Measurements from ENCODE around the gene CELSR3.

CELSR3 gene

GRCh38 chr3:48637305-48637704, 25.4 kb downstream of the CELSR3 start:
- Histone ChIP-seq H3K27ac (ENCODE audit: insufficient read depth in 1 of 2, low read depth in 1 of 2, low read length in 2 of 2, poor library complexity in 1 of 2, severe bottlenecking in 2 of 2) (no peak overlapping the region), H3K27me3 (replicated peaks in 2 of 5; ENCODE audit: control insufficient read depth in 4 of 5, insufficient read depth in 5 of 5, low read length in 4 of 5) (no peaks in the 10 kb centered on the region), H3K36me3 (ENCODE audit: control insufficient read depth in 4 of 4, insufficient read depth in 4 of 4, low read length in 3 of 4) (peaks cover 0 to 9% (median 3%) of the 10 kb centered on the region in 4 experiments), H3K9me3 (ENCODE audit: control extremely low read depth in 1 of 5, control insufficient read depth in 4 of 5, insufficient read depth in 2 of 5, low read depth in 1 of 5, low read length in 4 of 5) (no peaks in the 10 kb centered on the region), H3K4me3 (ENCODE audit: control insufficient read depth in 1 of 7, extremely low read depth in 1 of 7, insufficient read depth in 4 of 7, low read depth in 2 of 7, low read length in 6 of 7) (no peak overlapping the region), H3K4me1 (ENCODE audit: control extremely low read depth in 1 of 4, control insufficient read depth in 4 of 4, insufficient read depth in 4 of 4, low read length in 3 of 4) (peaks cover 0 to 27% (median 22%) of the 10 kb centered on the region in 4 experiments)
- POLR2A ChIA-PET, result no interaction called here
- DNase-seq, result no peak
- CTCF ChIA-PET, result no interaction called here
- 93% methylated on average over 4 of the region's 6 CpGs for WGBS (ENCODE audit: insufficient coverage)

GRCh38 chr3:48636149-48636655, 26.5 kb downstream of the CELSR3 start:
- peak overlapping the region in 6 of 7 experiments; percentile 75 to 93 (median 86) for H3K4me3 ChIP-seq (ENCODE audit: control insufficient read depth in 1 of 7, extremely low read depth in 1 of 7, insufficient read depth in 4 of 7, low read depth in 2 of 7, low read length in 6 of 7)
- H3K36me3 ChIP-seq (ENCODE audit: control insufficient read depth in 4 of 4, insufficient read depth in 4 of 4, low read length in 3 of 4), result peaks cover 0 to 20% (median 3%) of the 10 kb centered on the region in 4 experiments
- ChIA-PET CTCF (interaction anchor here (0.8 to 2.3 kb wide), 11 partner anchors 10 to 78 kb away, joined by 3 to 11 read pairs (median 4); partner anchors contain the start of gene TMEM89), POLR2A (no interaction called here)
- no peaks in the 10 kb centered on the region for H3K27me3 ChIP-seq (replicated peaks in 2 of 5; ENCODE audit: control insufficient read depth in 4 of 5, insufficient read depth in 5 of 5, low read length in 4 of 5)
- H3K9me3 ChIP-seq (ENCODE audit: control extremely low read depth in 1 of 5, control insufficient read depth in 4 of 5, insufficient read depth in 2 of 5, low read depth in 1 of 5, low read length in 4 of 5), result no peaks in the 10 kb centered on the region
- DNase-seq, result no peak
- H3K27ac ChIP-seq (ENCODE audit: insufficient read depth in 1 of 2, low read depth in 1 of 2, low read length in 2 of 2, poor library complexity in 1 of 2, severe bottlenecking in 2 of 2), result no peak overlapping the region
- WGBS (ENCODE audit: insufficient coverage), result 0% methylated on average over 2 of the region's 10 CpGs
- peaks cover 0 to 27% (median 22%) of the 10 kb centered on the region in 4 experiments for H3K4me1 ChIP-seq (ENCODE audit: control extremely low read depth in 1 of 4, control insufficient read depth in 4 of 4, insufficient read depth in 4 of 4, low read length in 3 of 4)

GRCh38 chr3:48635222-48636021, 27.3 kb downstream of the CELSR3 start, which contains the start of gene SLC26A6:
Gene SLC26A6, minus strand, starts transcription at chr3:48635461. Its CDS starts 68 bp downstream, at chr3:48635393.
- H3K36me3 ChIP-seq (ENCODE audit: control insufficient read depth in 4 of 4, insufficient read depth in 4 of 4, low read length in 3 of 4), result peaks cover 0 to 28% (median 7%) of the 10 kb centered on the region in 4 experiments
- no peaks in the 10 kb centered on the region for H3K9me3 ChIP-seq (ENCODE audit: control extremely low read depth in 1 of 5, control insufficient read depth in 4 of 5, insufficient read depth in 2 of 5, low read depth in 1 of 5, low read length in 4 of 5)
- peak within 1 kb of the TSS in 1 of 2 experiments; percentile 34 for H3K27ac ChIP-seq (ENCODE audit: insufficient read depth in 1 of 2, low read depth in 1 of 2, low read length in 2 of 2, poor library complexity in 1 of 2, severe bottlenecking in 2 of 2)
- H3K4me1 ChIP-seq (ENCODE audit: control extremely low read depth in 1 of 4, control insufficient read depth in 4 of 4, insufficient read depth in 4 of 4, low read length in 3 of 4), result peaks cover 0 to 27% (median 22%) of the 10 kb centered on the region in 4 experiments
- ChIA-PET CTCF (interaction anchor here (0.5 to 2.3 kb wide), 17 partner anchors 9 to 487 kb away, joined by 3 to 11 read pairs (median 4); partner anchors contain the start of genes TMEM89 and UQCRC1), POLR2A (interaction anchor here (0.6 kb wide), 1 partner anchor 147 kb away, joined by 9 read pairs; no protein-coding TSS in a partner anchor)
- DNase-seq, result peak; percentile 90 to 93 (median 90)
- peak within 1 kb of the TSS; percentile 62 to 93 (median 85) for H3K4me3 ChIP-seq (ENCODE audit: control insufficient read depth in 1 of 7, extremely low read depth in 1 of 7, insufficient read depth in 4 of 7, low read depth in 2 of 7, low read length in 6 of 7)
- H3K27me3 ChIP-seq (replicated peaks in 2 of 5; ENCODE audit: control insufficient read depth in 4 of 5, insufficient read depth in 5 of 5, low read length in 4 of 5), result no peaks in the 10 kb centered on the region
- WGBS (ENCODE audit: insufficient coverage), result 0% methylated on average over 52 of the region's 68 CpGs

GRCh38 chr3:48634661-48635221, 27.9 kb downstream of the CELSR3 start:
- DNase-seq, result peak; percentile 36 to 58 (median 51)
- peak overlapping the region in 1 of 2 experiments; percentile 34 for H3K27ac ChIP-seq (ENCODE audit: insufficient read depth in 1 of 2, low read depth in 1 of 2, low read length in 2 of 2, poor library complexity in 1 of 2, severe bottlenecking in 2 of 2)
- 5% methylated on average over 27 of the region's 30 CpGs for WGBS (ENCODE audit: insufficient coverage)
- peak overlapping the region; percentile 62 to 93 (median 85) for H3K4me3 ChIP-seq (ENCODE audit: control insufficient read depth in 1 of 7, extremely low read depth in 1 of 7, insufficient read depth in 4 of 7, low read depth in 2 of 7, low read length in 6 of 7)
- ChIA-PET POLR2A (interaction anchor here (0.6 kb wide), 2 partner anchors 19 to 22 kb away, joined by 3 to 7 read pairs; no protein-coding TSS in a partner anchor), CTCF (interaction anchor here (0.5 to 2.3 kb wide), 17 partner anchors 9 to 486 kb away, joined by 3 to 11 read pairs (median 4); partner anchors contain the start of genes TMEM89 and UQCRC1)
- peaks cover 0 to 27% (median 22%) of the 10 kb centered on the region in 4 experiments for H3K4me1 ChIP-seq (ENCODE audit: control extremely low read depth in 1 of 4, control insufficient read depth in 4 of 4, insufficient read depth in 4 of 4, low read length in 3 of 4)
- H3K9me3 ChIP-seq (ENCODE audit: control extremely low read depth in 1 of 5, control insufficient read depth in 4 of 5, insufficient read depth in 2 of 5, low read depth in 1 of 5, low read length in 4 of 5), result no peaks in the 10 kb centered on the region
- no peaks in the 10 kb centered on the region for H3K27me3 ChIP-seq (replicated peaks in 2 of 5; ENCODE audit: control insufficient read depth in 4 of 5, insufficient read depth in 5 of 5, low read length in 4 of 5)
- H3K36me3 ChIP-seq (ENCODE audit: control insufficient read depth in 4 of 4, insufficient read depth in 4 of 4, low read length in 3 of 4), result peaks cover 0 to 35% (median 9%) of the 10 kb centered on the region in 4 experiments

GRCh38 chr3:48633743-48634142, 28.9 kb downstream of the CELSR3 start:
- no peaks in the 10 kb centered on the region for H3K9me3 ChIP-seq (ENCODE audit: control extremely low read depth in 1 of 5, control insufficient read depth in 4 of 5, insufficient read depth in 2 of 5, low read depth in 1 of 5, low read length in 4 of 5)
- no peak for DNase-seq
- no peak overlapping the region for H3K4me3 ChIP-seq (ENCODE audit: control insufficient read depth in 1 of 7, extremely low read depth in 1 of 7, insufficient read depth in 4 of 7, low read depth in 2 of 7, low read length in 6 of 7)
- H3K4me1 ChIP-seq (ENCODE audit: control extremely low read depth in 1 of 4, control insufficient read depth in 4 of 4, insufficient read depth in 4 of 4, low read length in 3 of 4), result peaks cover 0 to 27% (median 22%) of the 10 kb centered on the region in 4 experiments
- H3K27me3 ChIP-seq (replicated peaks in 2 of 5; ENCODE audit: control insufficient read depth in 4 of 5, insufficient read depth in 5 of 5, low read length in 4 of 5), result no peaks in the 10 kb centered on the region
- WGBS (ENCODE audit: insufficient coverage), result 100% methylated on average over 1 of the region's 2 CpGs
- no peak overlapping the region for H3K27ac ChIP-seq (ENCODE audit: insufficient read depth in 1 of 2, low read depth in 1 of 2, low read length in 2 of 2, poor library complexity in 1 of 2, severe bottlenecking in 2 of 2)
- ChIA-PET CTCF (interaction anchor here (1.0 to 2.3 kb wide), 4 partner anchors 22 to 75 kb away, joined by 4 to 7 read pairs (median 4); no protein-coding TSS in a partner anchor), POLR2A (no interaction called here)
- H3K36me3 ChIP-seq (ENCODE audit: control insufficient read depth in 4 of 4, insufficient read depth in 4 of 4, low read length in 3 of 4), result peaks cover 0 to 44% (median 9%) of the 10 kb centered on the region in 4 experiments

- H3K36me3 ChIP-seq (ENCODE audit: control insufficient read depth in 4 of 4, insufficient read depth in 4 of 4, low read length in 3 of 4), result peaks cover 0 to 49% (median 10%) of the 10 kb centered on the region in 4 experiments
- H3K4me3 ChIP-seq (ENCODE audit: control insufficient read depth in 1 of 7, extremely low read depth in 1 of 7, insufficient read depth in 4 of 7, low read depth in 2 of 7, low read length in 6 of 7), result no peak overlapping the region
- DNase-seq, result no peak
- peaks cover 0 to 27% (median 22%) of the 10 kb centered on the region in 4 experiments for H3K4me1 ChIP-seq (ENCODE audit: control extremely low read depth in 1 of 4, control insufficient read depth in 4 of 4, insufficient read depth in 4 of 4, low read length in 3 of 4)
- no peak overlapping the region for H3K27ac ChIP-seq (ENCODE audit: insufficient read depth in 1 of 2, low read depth in 1 of 2, low read length in 2 of 2, poor library complexity in 1 of 2, severe bottlenecking in 2 of 2)
- ChIA-PET CTCF (no interaction called here), POLR2A (no interaction called here)
- no peaks in the 10 kb centered on the region for H3K27me3 ChIP-seq (replicated peaks in 2 of 5; ENCODE audit: control insufficient read depth in 4 of 5, insufficient read depth in 5 of 5, low read length in 4 of 5)
- H3K9me3 ChIP-seq (ENCODE audit: control extremely low read depth in 1 of 5, control insufficient read depth in 4 of 5, insufficient read depth in 2 of 5, low read depth in 1 of 5, low read length in 4 of 5), result no peaks in the 10 kb centered on the region
- 97% methylated on average over 13 of the region's 15 CpGs for WGBS (ENCODE audit: insufficient coverage)
Observed at GRCh38 chr3:48633256-48633655, 29.4 kb downstream of the CELSR3 start.

Data from common myeloid progenitor, CD34-positive (primary cell).